Fibroblast of the aortic adventitia (primary cell): ENCODE results near the gene SBK1. TPM values are rescaled to one million over a fixed set of nuclear protein-coding genes. Genes with fewer than 3 reads are reported as not detected.
A peak's percentile ranks its signal among the peaks of the same experiment; 100 is the strongest.

ENCODE experiments used
- DNase-seq: peaks from one replicate; pipeline ENCODE4 v3.0.0-alpha.2; 2010; ENCODE audit warnings: low read depth
- H3K4me3 ChIP-seq: 2 replicates; pipeline ENCODE4 v1.5.1; 2011; ENCODE audit warnings: low read depth, mild to moderate bottlenecking, control low read depth, low read length, moderate library complexity
- total RNA-seq: library from RNA; depleted of rRNA; stranded (reverse); fragments of >200 nt; gene quantifications from 2 replicates; pipeline ENCODE4 v1.2.3, GENCODE V29; 2012; ENCODE audit warnings: low replicate concordance
- TF ChIP-seq, protein P1 (sequence below): IDR thresholded peaks from 2 replicates; pipeline ENCODE4 v1.5.1; 2011; ENCODE audit warnings: mild to moderate bottlenecking, low read length, control low read depth, inconsistent platforms; ENCODE audit not compliant: insufficient read depth

SBK1 gene
- total RNA-seq, 1 donor = under 0.01 TPM

DNA sequence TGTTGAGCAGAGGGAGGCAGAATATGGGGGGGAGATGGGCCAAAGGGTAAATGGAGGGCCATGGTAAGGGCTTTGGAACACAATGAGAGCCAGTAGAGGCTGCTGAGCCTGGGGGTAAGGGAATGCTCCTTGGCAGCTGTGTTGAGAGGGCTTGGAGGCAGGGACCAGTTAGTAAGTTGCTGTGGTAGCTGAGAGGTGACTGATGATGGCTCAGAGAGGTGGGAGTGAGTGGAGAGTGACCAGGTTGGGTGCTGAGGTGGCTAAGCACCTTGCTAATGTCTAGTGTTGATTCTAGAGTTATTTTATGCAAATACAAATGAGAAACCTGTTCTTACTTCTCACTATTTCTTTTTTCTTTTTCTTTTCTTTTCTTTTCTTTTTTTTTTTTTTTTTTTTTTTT is 10.8 kb downstream of the SBK1 start:
- no peak for DNase-seq
- TF ChIP-seq, protein P1, sequence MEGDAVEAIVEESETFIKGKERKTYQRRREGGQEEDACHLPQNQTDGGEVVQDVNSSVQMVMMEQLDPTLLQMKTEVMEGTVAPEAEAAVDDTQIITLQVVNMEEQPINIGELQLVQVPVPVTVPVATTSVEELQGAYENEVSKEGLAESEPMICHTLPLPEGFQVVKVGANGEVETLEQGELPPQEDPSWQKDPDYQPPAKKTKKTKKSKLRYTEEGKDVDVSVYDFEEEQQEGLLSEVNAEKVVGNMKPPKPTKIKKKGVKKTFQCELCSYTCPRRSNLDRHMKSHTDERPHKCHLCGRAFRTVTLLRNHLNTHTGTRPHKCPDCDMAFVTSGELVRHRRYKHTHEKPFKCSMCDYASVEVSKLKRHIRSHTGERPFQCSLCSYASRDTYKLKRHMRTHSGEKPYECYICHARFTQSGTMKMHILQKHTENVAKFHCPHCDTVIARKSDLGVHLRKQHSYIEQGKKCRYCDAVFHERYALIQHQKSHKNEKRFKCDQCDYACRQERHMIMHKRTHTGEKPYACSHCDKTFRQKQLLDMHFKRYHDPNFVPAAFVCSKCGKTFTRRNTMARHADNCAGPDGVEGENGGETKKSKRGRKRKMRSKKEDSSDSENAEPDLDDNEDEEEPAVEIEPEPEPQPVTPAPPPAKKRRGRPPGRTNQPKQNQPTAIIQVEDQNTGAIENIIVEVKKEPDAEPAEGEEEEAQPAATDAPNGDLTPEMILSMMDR = no peak
- no peak overlapping the region for H3K4me3 ChIP-seq

DNA sequence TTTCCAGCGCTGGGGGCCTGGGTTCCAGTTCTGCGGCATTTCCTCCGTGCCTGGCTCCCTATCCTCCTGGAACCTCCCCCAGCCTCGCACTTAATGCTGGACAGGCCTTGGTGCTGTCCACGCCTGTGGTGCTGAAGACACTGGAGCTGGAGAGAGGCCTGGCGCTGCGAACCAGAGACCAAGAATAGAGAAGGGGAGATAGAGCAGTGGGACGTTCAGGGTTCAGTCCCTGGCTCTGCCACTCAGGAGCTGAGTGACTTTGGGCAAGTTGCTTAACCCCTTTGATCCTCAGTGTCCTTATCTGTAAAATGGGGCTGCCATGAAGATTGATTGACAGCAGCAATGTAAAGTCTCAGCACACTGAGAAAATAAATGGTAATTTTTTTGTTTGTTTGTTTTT is 11.9 kb downstream of the SBK1 start:
- peak; percentile 49 for DNase-seq
- H3K4me3 ChIP-seq = no peak overlapping the region
- TF ChIP-seq, protein P1 = no peak

DNA sequence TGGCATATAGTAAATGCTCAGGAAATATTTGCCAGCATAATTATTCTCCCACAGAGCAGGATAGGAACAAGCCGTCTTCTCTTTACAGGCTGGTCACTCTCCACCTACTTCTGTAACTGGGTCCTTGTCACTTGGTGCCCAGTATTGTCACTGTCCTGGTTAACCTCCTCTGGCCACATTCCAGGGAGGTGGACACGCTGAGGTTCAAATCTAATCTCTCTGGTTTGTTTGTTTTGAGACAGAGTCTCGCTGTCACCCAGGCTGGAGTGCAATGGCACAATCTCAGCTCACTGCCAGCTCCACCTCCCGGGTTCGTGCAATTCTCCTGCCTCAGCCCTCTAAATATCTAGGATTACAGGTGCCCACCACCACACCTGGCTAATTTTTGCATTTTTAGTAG is 15.6 kb downstream of the SBK1 start:
- TF ChIP-seq, protein P1 = no peak
- no peak overlapping the region for H3K4me3 ChIP-seq
- no peak for DNase-seq

DNA sequence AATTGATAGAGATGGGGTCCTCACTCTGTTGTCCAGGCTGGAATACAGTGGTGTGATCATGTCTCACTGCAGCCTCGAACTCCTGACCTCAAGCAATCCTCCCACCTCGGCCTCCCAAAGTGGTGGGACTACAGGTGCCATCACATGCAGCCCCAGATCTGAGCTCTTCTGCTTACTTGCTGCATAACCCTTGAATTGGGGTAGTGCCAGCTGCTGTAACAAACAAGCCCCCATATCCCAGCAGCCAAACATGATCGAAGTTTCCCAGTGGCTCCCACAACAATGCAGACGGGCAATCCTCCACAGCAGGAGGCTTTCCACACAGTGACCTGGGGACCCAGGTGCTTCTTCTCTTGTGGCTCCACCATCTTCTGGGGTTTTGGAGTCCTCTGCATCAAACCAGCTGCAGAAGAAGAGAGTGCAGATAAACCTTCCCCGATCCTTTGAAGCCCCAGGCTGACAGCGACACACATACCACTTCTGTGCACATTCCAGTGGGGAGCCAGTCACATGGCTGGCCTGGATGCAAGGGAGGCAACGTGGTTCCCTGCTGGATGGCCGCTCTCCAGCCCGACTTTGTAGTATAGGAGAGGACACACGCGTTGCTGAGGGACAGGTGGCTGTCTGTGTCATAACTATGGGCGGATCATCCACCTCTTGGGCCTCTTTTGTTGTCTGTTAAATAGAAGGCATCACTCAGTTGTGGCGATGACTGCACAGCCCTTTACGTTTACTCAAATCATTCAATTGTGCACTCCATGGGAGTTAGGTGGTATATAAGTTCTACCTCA is 16.7 kb downstream of the SBK1 start:
- DNase-seq = no peak
- TF ChIP-seq, protein P1 = no peak
- H3K4me3 ChIP-seq = no peak overlapping the region

DNA sequence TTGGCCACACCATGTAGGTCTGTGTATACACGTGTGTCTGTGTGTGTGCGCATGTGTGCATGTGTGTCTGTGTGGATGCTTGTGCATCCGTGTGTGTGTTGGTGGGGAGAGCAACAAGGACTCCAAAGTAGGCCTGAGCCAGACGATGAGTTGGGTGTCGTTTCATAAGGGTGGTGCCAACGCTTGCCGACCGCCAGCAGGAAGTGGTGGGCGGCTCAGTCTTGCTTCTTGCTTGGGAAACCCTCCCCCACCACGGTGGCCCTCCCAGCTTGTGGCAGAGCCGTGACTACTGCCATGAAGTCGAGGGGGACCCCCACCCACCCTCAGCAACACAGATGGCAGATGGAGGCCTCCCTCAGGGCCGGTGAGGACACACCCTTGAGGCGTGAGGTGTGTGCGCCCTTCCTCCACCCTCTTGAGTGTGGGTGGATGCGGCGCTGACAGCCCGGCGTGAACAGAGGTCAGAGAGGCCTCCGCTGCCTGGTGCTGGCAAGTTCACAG is 17.5 kb downstream of the SBK1 start:
- DNase-seq = no peak
- no peak overlapping the region for H3K4me3 ChIP-seq
- TF ChIP-seq, protein P1 = no peak

DNA sequence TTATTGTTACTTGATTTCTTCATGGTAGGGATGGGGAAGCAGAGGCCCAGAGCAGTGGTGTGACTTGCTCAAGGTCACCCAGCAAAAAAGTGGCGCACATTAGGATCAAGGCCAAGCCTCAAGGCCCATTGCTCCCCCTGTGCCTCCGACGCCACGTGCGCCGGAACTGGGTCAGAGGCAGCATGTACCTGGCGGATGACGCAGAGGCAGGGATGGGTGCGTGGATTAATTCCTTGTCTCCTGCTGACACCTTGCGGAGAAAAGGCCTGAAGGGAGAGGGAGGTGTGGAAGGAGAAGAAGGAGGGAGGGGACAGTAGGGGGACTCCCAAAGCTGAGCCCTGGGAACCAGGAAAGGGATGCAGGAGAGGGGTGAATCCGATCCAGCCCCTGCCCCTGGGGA is 18.5 kb downstream of the SBK1 start:
- H3K4me3 ChIP-seq = no peak overlapping the region
- TF ChIP-seq, protein P1 = no peak
- DNase-seq = no peak
